GM12872 (cell line): Measurements from ENCODE around the gene PTPRG.

Experiments used
- CTCF ChIP-seq: IDR thresholded peaks from 3 replicates; pipeline ENCODE4 v1.5.1; 2011; ENCODE audit warnings: low read depth, mild to moderate bottlenecking, low read length, moderate library complexity; ENCODE audit not compliant: insufficient read depth

Gene PTPRG

DNA sequence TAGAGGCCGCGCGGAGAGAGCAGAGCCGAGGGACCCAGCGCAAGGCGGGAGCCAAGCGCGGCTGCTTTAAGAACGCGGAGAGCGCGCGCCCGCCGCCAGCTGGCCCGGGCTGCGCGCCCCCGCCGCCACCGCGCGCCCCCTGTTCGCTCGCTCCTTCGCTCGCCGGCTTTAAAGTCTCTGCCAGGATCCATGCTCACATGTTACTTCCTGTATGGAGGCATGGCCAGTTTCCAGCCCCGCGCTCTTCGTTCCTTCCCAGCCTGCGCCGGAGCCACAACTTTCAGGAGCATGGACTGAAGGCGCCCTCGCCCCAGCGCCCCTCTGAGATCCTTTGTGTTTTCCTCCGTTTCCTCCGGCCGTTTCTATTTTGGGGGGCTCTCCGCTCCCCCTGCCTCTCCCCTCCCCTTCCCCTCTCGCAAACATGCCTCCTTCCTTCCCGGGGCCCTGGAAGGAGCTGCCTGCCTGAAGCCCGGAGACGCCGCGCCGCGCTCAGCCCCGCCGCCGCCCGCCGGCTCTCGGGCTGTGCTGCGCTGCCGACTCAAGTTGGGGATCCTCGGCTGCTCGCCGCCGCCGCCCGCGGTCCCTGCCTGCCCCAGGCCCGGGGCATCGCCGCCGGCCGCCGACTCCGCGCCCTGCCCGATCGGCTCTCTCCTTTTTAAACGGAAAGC is at the start of gene PTPRG:
PTPRG (plus strand) TSS at position 198 of the 668 bp plus-strand sequence. CDS start 717 bp downstream, outside the sequence.
- no peak for TF ChIP-seq CTCF

GRCh38 chr3:61518590-61518989 is 42.8 kb upstream of the PTPRG start:
- TF ChIP-seq CTCF: no peak

GRCh38 chr3:61520966-61521628 is 40.3 kb upstream of the PTPRG start:
- TF ChIP-seq CTCF: no peak

DNA sequence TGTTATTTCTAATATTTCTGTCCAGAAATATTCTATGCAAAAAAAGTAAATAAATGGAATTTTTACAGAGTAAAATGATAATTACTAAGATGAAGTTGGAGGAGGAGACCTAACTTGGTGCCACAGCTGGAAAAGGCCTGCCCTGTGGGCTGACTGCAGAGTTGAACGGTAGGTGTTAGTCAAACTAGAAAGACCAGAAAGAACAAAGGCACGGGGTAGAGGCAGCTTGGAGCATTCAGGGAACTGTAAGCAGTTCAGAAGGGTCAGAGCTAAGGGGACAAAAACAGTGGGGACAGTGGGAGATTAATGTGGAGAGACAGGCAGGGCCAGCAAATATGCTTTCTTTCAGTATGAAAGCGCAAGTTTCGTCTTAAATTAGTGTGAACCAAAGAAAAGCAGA is 39.3 kb upstream of the PTPRG start:
- no peak for TF ChIP-seq CTCF

DNA sequence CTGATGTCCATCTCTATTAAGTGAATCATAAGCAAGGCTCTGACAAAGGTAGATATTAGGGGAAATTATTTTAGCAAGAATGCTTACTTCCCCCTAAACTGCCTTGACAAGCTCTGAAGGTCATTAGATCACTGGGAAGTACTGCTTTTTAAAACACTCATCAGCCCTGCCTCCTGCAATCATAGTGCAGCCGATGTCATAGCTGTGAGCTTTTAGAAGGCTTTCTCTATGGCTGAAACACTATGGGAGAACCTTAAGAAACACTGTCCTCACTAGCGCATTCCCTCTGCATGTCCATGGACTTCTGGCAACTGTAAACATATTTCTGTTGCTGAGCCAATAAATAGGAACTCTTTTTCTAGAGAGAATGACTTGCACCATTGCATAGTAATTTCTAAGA is 38.7 kb upstream of the PTPRG start:
- TF ChIP-seq CTCF: no peak

GRCh38 chr3:61524933-61525332 is 36.4 kb upstream of the PTPRG start:
- TF ChIP-seq CTCF: no peak

GRCh38 chr3:61526308-61526707 is 35.1 kb upstream of the PTPRG start:
- TF ChIP-seq CTCF: no peak
